BJ (cell line): ENCODE data around the gene EFHC2. TPM values are rescaled to one million over a fixed set of nuclear protein-coding genes. Genes with fewer than 3 reads are reported as not detected.

Experiments used
- CTCF ChIA-PET: fragments of 350-600 bp; formaldehyde crosslinking; extraction: SDS; loops from one replicate; lab custom pipeline; 2021; ENCODE audit warnings: antibody characterized with exemption, inconsistent platforms; lab: Yijun Ruan, JAX
- POLR2A ChIA-PET: fragments of 300-600 bp; sonication (Branson Sonifier 250); formaldehyde crosslinking; extraction: SDS; loops from one replicate; lab custom pipeline; 2021; ENCODE audit warnings: antibody characterized with exemption; lab: Charles Lee
- DNase-seq: peaks from one replicate; pipeline ENCODE4 v3.0.0-alpha.2; 2011; ENCODE audit warnings: low read depth
- H3K27me3 ChIP-seq: 2 replicates; pipeline ENCODE4 v1.6.0; 2011; ENCODE audit warnings: low read length; ENCODE audit not compliant: control insufficient read depth, insufficient read depth
- H3K36me3 ChIP-seq: 2 replicates; pipeline ENCODE4 v1.5.1; 2011; ENCODE audit warnings: low read length; ENCODE audit not compliant: control insufficient read depth, insufficient read depth
- H3K4me3 ChIP-seq: 2 replicates; pipeline ENCODE4 v1.5.1; 2011; ENCODE audit warnings: low read depth, mild to moderate bottlenecking, control low read depth, low read length
- CTCF ChIP-seq: IDR thresholded peaks from 2 replicates; pipeline ENCODE4 v1.5.1; 2011; ENCODE audit warnings: low read depth, mild to moderate bottlenecking, control low read depth, inconsistent platforms, low read length, moderate library complexity; ENCODE audit not compliant: insufficient read depth
- polyA minus RNA-seq: library from RNA; depleted of rRNA, polyadenylated mRNA; stranded (reverse); fragments of >200 nt; gene quantifications from 2 replicates; pipeline ENCODE4 v1.2.3, GENCODE V29; 2011; rRNA and poly(A)+ RNA removed
- polyA plus RNA-seq: library from polyadenylated mRNA; depleted of rRNA; stranded (reverse); fragments of >200 nt; gene quantifications from 2 replicates; pipeline ENCODE4 v1.2.3, GENCODE V29; 2011; rRNA removed

EFHC2 gene
- polyA plus RNA-seq (not detected in 2 replicates), polyA minus RNA-seq (not detected in 2 replicates)

- H3K27me3 ChIP-seq, result no peaks in the 10 kb centered on the region
- no peaks in the 10 kb centered on the region for H3K36me3 ChIP-seq
- ChIA-PET POLR2A (no interaction called here), CTCF (no interaction called here)
- no peak for TF ChIP-seq CTCF
- peak within 1 kb of the TSS; percentile 38 for H3K4me3 ChIP-seq
- DNase-seq, result no peak
These were observed at the start of gene EFHC2 for GRCh38 chrX:44343412-44344141. EFHC2 (minus strand) TSS chrX:44343672; CDS start chrX:44343588, 84 bp downstream.

GRCh38 chrX:44392767-44393166, 49.3 kb upstream of the EFHC2 start:
- no peak for TF ChIP-seq CTCF
- POLR2A ChIA-PET, result no interaction called here
- Histone ChIP-seq H3K27me3 (no peaks in the 10 kb centered on the region), H3K4me3 (no peak overlapping the region), H3K36me3 (no peaks in the 10 kb centered on the region)
- CTCF ChIA-PET, result no interaction called here
- no peak for DNase-seq

GRCh38 chrX:44384688-44385338, 41.3 kb upstream of the EFHC2 start:
- no peaks in the 10 kb centered on the region for H3K27me3 ChIP-seq
- no peaks in the 10 kb centered on the region for H3K36me3 ChIP-seq
- TF ChIP-seq CTCF, result no peak
- POLR2A ChIA-PET, result no interaction called here
- DNase-seq, result no peak
- no peak overlapping the region for H3K4me3 ChIP-seq
- CTCF ChIA-PET, result no interaction called here

GRCh38 chrX:44382871-44383270, 39.4 kb upstream of the EFHC2 start:
- no peak for TF ChIP-seq CTCF
- ChIA-PET POLR2A (no interaction called here), CTCF (no interaction called here)
- DNase-seq, result no peak
- H3K36me3 ChIP-seq, result no peaks in the 10 kb centered on the region
- no peaks in the 10 kb centered on the region for H3K27me3 ChIP-seq
- H3K4me3 ChIP-seq, result no peak overlapping the region

- ChIA-PET CTCF (no interaction called here), POLR2A (no interaction called here)
- Histone ChIP-seq H3K4me3 (no peak overlapping the region), H3K27me3 (no peaks in the 10 kb centered on the region), H3K36me3 (no peaks in the 10 kb centered on the region)
- no peak for TF ChIP-seq CTCF
- no peak for DNase-seq
These were observed 9.3 kb upstream of the EFHC2 start for GRCh38 chrX:44352758-44353157.
